OCI-LY1 (cell line): ENCODE measurements around the gene ODF4.

Experiments used
- H2AFZ ChIP-seq: fragments of 200-600 bp; sonication (generic), shearing (Covaris generic); 2 replicates; pipeline ENCODE4 v1.6.0; 2014; ENCODE audit warnings: antibody characterized with exemption, mild to moderate bottlenecking, low read length
- H3F3A ChIP-seq: fragments of 200-600 bp; sonication (generic), shearing (Covaris generic); 2 replicates; pipeline ENCODE4 v1.6.0; 2014; ENCODE audit warnings: mild to moderate bottlenecking, antibody characterized with exemption, low read length, moderate library complexity; ENCODE audit not compliant: insufficient read depth
- H3K27ac ChIP-seq: fragments of 200-600 bp; sonication (generic); 2 replicates; pipeline ENCODE4 v1.5.1; 2014; ENCODE audit warnings: low read length, mixed run types, mild to moderate bottlenecking, low read depth; ENCODE audit not compliant: poor library complexity, severe bottlenecking
- H3K27me3 ChIP-seq: fragments of 200-600 bp; sonication (generic); 2 replicates; pipeline ENCODE4 v1.6.0; 2014; ENCODE audit warnings: antibody characterized with exemption, mild to moderate bottlenecking, low read length, moderate library complexity; ENCODE audit not compliant: insufficient read depth
- H3K36me3 ChIP-seq: fragments of 200-600 bp; sonication (generic); 2 replicates; pipeline ENCODE4 v1.6.1; 2014; ENCODE audit warnings: mild to moderate bottlenecking, antibody characterized with exemption, low read length, moderate library complexity, mixed read lengths; ENCODE audit not compliant: insufficient read depth
- H3K4me1 ChIP-seq: fragments of 200-600 bp; sonication (generic); 2 replicates; pipeline ENCODE4 v1.5.1; 2014; ENCODE audit warnings: mild to moderate bottlenecking, low read length, moderate library complexity; ENCODE audit not compliant: insufficient read depth, severe bottlenecking
- H3K4me2 ChIP-seq: fragments of 200-600 bp; sonication (generic), shearing (Covaris generic); 2 replicates; pipeline ENCODE4 v1.6.1; 2014; ENCODE audit warnings: low read length
- H3K4me3 ChIP-seq: fragments of 200-600 bp; sonication (generic); 2 replicates; pipeline ENCODE4 v1.5.1; 2014; ENCODE audit warnings: low read length, low read depth, mild to moderate bottlenecking, mixed read lengths; ENCODE audit not compliant: poor library complexity, severe bottlenecking
- H3K79me2 ChIP-seq: fragments of 200-600 bp; shearing (Covaris generic); 2 replicates; pipeline ENCODE4 v1.6.1; 2016; ENCODE audit warnings: mixed run types, low read length, mixed read lengths; ENCODE audit not compliant: insufficient read depth
- H3K9ac ChIP-seq: fragments of 200-600 bp; sonication (generic), shearing (Covaris generic); 2 replicates; pipeline ENCODE4 v1.6.1; 2014; ENCODE audit warnings: mild to moderate bottlenecking, low read length, mixed read lengths
- H3K9me2 ChIP-seq: fragments of 200-600 bp; sonication (generic), shearing (Covaris generic); 2 replicates; pipeline ENCODE4 v1.6.1; 2014; ENCODE audit warnings: low read depth, mild to moderate bottlenecking, low read length, mixed read lengths
- H3K9me3 ChIP-seq: fragments of 200-600 bp; shearing (Covaris generic); 2 replicates; pipeline ENCODE4 v1.6.1; 2014; ENCODE audit warnings: low read length, mixed read lengths
- H4K20me1 ChIP-seq: fragments of 200-600 bp; sonication (generic), shearing (Covaris generic); 2 replicates; pipeline ENCODE4 v1.6.0; 2016; ENCODE audit warnings: mild to moderate bottlenecking, low read length; ENCODE audit not compliant: insufficient read depth
- EZH2 ChIP-seq: fragments of 200-600 bp; sonication (generic), shearing (Covaris generic); IDR thresholded peaks from 2 replicates; pipeline ENCODE4 v1.8.0; 2017; ENCODE audit warnings: borderline replicate concordance, mixed run types, mild to moderate bottlenecking, antibody characterized with exemption, low read length, moderate library complexity, mixed read lengths
- TF ChIP-seq, protein P1 (sequence below): fragments of 200-600 bp; sonication (generic), shearing (Covaris generic); IDR thresholded peaks from 2 replicates; pipeline ENCODE4 v1.5.1; 2017; ENCODE audit warnings: mild to moderate bottlenecking, antibody characterized with exemption, low read length, moderate library complexity, mixed read lengths

Gene ODF4

DNA sequence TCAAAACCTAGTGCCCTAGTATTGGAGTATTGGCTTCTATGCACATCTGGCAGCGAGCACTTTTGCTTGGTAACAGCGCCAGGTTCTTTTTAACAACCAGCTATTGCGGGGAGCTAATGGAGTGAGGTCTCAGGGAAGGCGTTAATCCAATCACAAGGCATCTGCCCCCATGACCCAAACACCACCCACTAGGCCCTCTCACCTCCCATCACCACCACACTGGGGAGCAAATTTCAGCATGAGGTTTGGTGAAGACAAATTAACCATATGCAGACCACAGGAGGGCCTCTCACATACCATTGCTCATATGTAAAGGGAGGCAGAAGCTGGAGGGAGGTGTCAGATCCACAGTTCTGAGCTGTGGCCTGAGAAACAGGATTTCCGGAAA, 893 bp upstream of the ODF4 start:
- Histone ChIP-seq H3K79me2 (no peaks in the 10 kb centered on the region), H4K20me1 (no peaks in the 10 kb centered on the region), H3F3A (no peaks in the 10 kb centered on the region), H3K27ac (no peak overlapping the region), H3K9ac (no peak overlapping the region), H3K4me3 (no peak overlapping the region), H3K4me1 (peaks cover 2% of the 10 kb centered on the region), H3K36me3 (no peaks in the 10 kb centered on the region), H3K9me2 (no peaks in the 10 kb centered on the region), H3K9me3 (no peaks in the 10 kb centered on the region), H3K4me2 (no peak overlapping the region), H2AFZ (no peak overlapping the region), H3K27me3 (no peaks in the 10 kb centered on the region)
- TF ChIP-seq, protein P1, sequence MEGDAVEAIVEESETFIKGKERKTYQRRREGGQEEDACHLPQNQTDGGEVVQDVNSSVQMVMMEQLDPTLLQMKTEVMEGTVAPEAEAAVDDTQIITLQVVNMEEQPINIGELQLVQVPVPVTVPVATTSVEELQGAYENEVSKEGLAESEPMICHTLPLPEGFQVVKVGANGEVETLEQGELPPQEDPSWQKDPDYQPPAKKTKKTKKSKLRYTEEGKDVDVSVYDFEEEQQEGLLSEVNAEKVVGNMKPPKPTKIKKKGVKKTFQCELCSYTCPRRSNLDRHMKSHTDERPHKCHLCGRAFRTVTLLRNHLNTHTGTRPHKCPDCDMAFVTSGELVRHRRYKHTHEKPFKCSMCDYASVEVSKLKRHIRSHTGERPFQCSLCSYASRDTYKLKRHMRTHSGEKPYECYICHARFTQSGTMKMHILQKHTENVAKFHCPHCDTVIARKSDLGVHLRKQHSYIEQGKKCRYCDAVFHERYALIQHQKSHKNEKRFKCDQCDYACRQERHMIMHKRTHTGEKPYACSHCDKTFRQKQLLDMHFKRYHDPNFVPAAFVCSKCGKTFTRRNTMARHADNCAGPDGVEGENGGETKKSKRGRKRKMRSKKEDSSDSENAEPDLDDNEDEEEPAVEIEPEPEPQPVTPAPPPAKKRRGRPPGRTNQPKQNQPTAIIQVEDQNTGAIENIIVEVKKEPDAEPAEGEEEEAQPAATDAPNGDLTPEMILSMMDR = no peak
- TF ChIP-seq EZH2 = no peak

DNA sequence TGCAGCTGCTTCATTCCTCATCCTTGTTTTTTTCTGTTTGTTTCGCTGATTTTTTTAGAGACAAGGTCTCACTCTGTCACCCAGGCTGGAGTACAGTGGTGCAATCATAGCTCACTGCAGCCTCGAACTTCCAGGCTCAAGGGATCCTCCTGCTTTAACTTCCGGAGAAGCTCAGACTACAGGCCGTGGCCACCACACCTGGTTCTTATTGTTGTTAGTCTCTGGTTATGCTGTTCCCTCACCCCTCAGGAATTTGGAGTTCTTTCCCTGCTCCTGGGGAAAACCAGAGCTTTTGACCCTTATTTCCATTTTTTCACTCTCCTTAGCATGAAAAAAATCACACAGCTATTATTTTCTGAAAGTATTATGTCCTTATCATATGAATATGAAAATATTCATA, 1.8 kb downstream of the ODF4 start:
- no peak overlapping the region for H3K4me3 ChIP-seq
- no peak for TF ChIP-seq EZH2
- TF ChIP-seq, protein P1 = no peak
- H3K9ac ChIP-seq = no peak overlapping the region
- no peaks in the 10 kb centered on the region for H4K20me1 ChIP-seq
- peaks cover 2% of the 10 kb centered on the region for H3K4me1 ChIP-seq
- H3F3A ChIP-seq = no peaks in the 10 kb centered on the region
- H3K36me3 ChIP-seq = no peaks in the 10 kb centered on the region
- H3K4me2 ChIP-seq = no peak overlapping the region
- H3K79me2 ChIP-seq = no peaks in the 10 kb centered on the region
- H3K9me2 ChIP-seq = no peaks in the 10 kb centered on the region
- no peak overlapping the region for H3K27ac ChIP-seq
- H2AFZ ChIP-seq = no peak overlapping the region
- H3K9me3 ChIP-seq = no peaks in the 10 kb centered on the region
- no peaks in the 10 kb centered on the region for H3K27me3 ChIP-seq

DNA sequence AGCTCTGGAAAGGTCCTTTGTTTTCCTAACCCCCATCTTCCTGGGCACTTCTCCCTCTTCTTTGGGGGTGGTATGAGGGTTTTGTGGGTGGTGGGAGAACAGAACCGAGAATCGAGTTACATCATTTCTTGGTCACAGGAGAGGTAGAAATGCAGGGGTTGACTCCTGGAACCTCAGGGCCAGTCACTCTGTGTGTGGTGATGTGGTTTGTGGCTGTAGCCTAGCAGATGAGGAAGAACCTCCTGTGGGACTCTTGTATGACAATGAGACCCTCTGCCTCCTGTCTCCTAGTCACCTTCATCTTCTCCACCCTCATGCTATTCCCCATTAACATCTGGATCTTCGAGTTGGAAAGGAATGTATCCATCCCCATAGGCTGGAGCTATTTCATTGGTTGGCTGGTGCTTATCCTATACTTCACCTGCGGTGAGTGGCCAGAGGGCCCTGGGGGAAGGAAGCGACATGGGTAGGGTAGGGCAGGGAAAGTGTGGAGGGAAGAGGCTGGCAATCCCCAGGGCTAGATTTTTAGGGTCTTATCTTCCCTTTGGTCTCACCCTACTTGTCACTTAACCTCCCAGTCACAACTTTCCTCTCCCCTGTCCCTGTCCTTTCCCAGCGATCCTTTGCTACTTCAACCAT, 5.5 kb downstream of the ODF4 start:
- Histone ChIP-seq H3F3A (no peaks in the 10 kb centered on the region), H3K27ac (no peak overlapping the region), H3K27me3 (no peaks in the 10 kb centered on the region), H3K4me2 (no peak overlapping the region), H3K79me2 (no peaks in the 10 kb centered on the region), H2AFZ (no peak overlapping the region), H4K20me1 (no peaks in the 10 kb centered on the region), H3K9me3 (no peaks in the 10 kb centered on the region), H3K9ac (no peak overlapping the region), H3K36me3 (no peaks in the 10 kb centered on the region), H3K4me3 (no peak overlapping the region), H3K4me1 (no peaks in the 10 kb centered on the region), H3K9me2 (no peaks in the 10 kb centered on the region)
- TF ChIP-seq, protein P1 = no peak
- TF ChIP-seq EZH2 = no peak
